Esophagus (tissue), 2 donors: ENCODE results near the gene ERC1. TPM values are rescaled to one million over a fixed set of nuclear protein-coding genes. Genes with fewer than 3 reads are reported as not detected.
A peak's percentile ranks its signal among the peaks of the same experiment; 100 is the strongest.

ENCODE experiments used
- H3K27ac ChIP-seq, 2 donors: one replicate each; pipeline ENCODE4 v1.5.1; 2013; ENCODE audit warnings: low read depth in 2 of 2, mild to moderate bottlenecking in 2 of 2, inconsistent platforms in 1 of 2, low read length in 1 of 2, moderate library complexity in 1 of 2
- H3K27me3 ChIP-seq, 2 donors: one replicate each; pipeline ENCODE4 v1.6.1; 2013; ENCODE audit warnings: low read length in 2 of 2, control low read depth in 1 of 2, mild to moderate bottlenecking in 1 of 2; ENCODE audit not compliant: insufficient read depth in 2 of 2, control insufficient read depth in 1 of 2
- H3K36me3 ChIP-seq, 2 donors: one replicate each; pipeline ENCODE4 v1.6.1; 2013; ENCODE audit warnings: low read length in 1 of 2; ENCODE audit not compliant: control insufficient read depth in 2 of 2, insufficient read depth in 2 of 2
- H3K4me1 ChIP-seq, 2 donors: one replicate each; pipeline ENCODE4 v1.6.1; 2013; ENCODE audit warnings: low read length in 1 of 2; ENCODE audit not compliant: control insufficient read depth in 2 of 2, insufficient read depth in 2 of 2
- H3K4me3 ChIP-seq, 2 donors: one replicate each; pipeline ENCODE4 v1.5.1; 2013; ENCODE audit warnings: low read length in 2 of 2, mild to moderate bottlenecking in 2 of 2, low read depth in 1 of 2, moderate library complexity in 1 of 2
- H3K9me3 ChIP-seq, 2 donors: one replicate each; pipeline ENCODE4 v1.6.1; 2013; ENCODE audit warnings: mild to moderate bottlenecking in 2 of 2, low read depth in 1 of 2, low read length in 1 of 2, moderate library complexity in 1 of 2; ENCODE audit not compliant: control insufficient read depth in 2 of 2, insufficient read depth in 1 of 2
- WGBS, 2 donors: extraction: QIAGEN DNeasy Blood & Tissue Kit; methylation state at CpG; one replicate each; pipeline ENCODE4 v1.1.7; 2013; 5-methylcytosine and 5-hydroxymethylcytosine counted together
- polyA plus RNA-seq, 2 donors: library from polyadenylated mRNA; stranded (reverse); fragments of 200-250 nt; gene quantifications; one replicate each; pipeline ENCODE4 v1.2.3, GENCODE V29; 2013
- donor health status: healthy with polysubstance abuse.
- donor health status: Bipolar disorder and iron deficiency.

ERC1 gene
- polyA plus RNA-seq, 2 donors = 6.4 to 8.7 TPM

DNA sequence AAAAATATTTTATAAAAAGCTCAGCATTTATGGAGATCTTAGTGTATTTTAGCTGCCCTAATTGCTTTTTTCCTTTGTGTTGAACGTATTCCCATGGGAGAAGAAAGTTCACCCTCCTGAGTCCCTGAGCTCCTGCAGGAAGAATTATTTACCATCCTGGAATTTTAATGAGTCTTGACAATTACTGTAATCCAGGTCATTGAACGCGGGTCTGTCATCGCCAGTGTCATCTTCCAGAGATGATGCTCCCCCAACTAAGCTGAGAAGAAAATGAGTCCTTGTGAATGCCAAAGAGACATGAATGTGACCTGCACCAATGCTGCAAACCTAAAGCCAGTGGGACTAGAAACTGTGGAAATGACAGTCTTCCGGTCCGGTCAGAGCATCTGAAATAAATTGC is 473.9 kb downstream of the ERC1 start:
- Histone ChIP-seq H3K36me3 (no peaks in the 10 kb centered on the region), H3K27ac (no peak overlapping the region), H3K27me3 (no peaks in the 10 kb centered on the region), H3K9me3 (no peaks in the 10 kb centered on the region), H3K4me1 (no peaks in the 10 kb centered on the region), H3K4me3 (no peak overlapping the region)
- WGBS, 2 donors = 94 to 96% methylated on average over 6 of the region's 6 CpGs

DNA sequence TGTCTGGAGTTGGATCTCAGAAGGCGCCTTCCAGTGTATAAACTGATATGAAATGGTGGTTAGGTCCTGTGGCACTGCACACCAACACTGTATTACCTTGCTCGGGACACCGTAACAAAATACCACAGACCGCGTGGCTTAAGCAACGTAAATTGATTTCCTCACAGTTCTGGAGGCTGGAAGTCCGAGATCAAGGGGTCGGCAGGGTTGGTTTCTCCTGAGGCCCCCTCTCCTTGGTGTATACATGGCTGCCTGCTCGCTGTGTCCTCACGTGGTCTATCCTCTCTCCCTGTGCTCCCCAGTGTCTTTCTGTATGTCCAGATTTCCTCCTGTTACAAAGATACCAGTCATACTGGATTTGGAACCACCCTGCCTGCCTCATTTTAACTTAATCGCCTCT is 475.0 kb downstream of the ERC1 start:
- no peaks in the 10 kb centered on the region for H3K27me3 ChIP-seq
- no peak overlapping the region for H3K27ac ChIP-seq
- 96% methylated on average over 11 of the region's 11 CpGs for WGBS, 2 donors
- no peaks in the 10 kb centered on the region for H3K9me3 ChIP-seq
- no peaks in the 10 kb centered on the region for H3K4me1 ChIP-seq
- H3K4me3 ChIP-seq = no peak overlapping the region
- H3K36me3 ChIP-seq = no peaks in the 10 kb centered on the region

DNA sequence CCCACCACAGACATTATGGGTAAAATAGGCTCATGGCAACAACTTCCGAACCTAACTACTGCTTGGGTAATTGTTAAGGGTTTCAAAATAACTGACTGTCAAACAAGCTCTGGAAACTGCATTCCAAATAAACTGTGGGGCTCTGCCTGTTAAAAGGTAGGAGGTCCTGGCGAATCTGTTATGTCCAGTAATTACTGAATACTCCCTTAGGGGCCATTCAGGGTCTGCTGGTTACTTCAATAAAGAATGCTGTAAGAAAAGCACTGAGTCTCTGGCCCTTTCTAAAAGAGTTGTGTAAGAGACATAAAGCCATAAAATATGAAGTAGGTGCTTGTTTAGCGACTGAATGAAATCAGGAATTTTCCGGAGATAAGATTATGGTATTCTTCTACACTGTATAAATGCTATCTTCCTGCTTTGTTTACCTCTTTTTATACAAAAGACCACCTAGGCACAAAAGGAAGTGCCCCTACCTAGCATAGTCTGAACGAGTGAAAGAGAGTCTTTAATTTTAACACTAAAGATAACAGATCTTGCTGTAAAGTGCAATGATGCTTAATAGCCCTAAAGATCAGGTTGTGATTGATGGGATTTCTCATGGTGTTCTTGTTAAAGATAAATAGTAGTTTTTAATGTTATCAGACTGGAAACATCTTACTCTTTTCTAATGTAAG is 475.6 kb downstream of the ERC1 start:
- H3K4me3 ChIP-seq = no peak overlapping the region
- no peaks in the 10 kb centered on the region for H3K27me3 ChIP-seq
- no peaks in the 10 kb centered on the region for H3K4me1 ChIP-seq
- H3K27ac ChIP-seq = no peak overlapping the region
- no peaks in the 10 kb centered on the region for H3K36me3 ChIP-seq
- no peaks in the 10 kb centered on the region for H3K9me3 ChIP-seq
- 86 to 90% methylated on average over 5 of the region's 5 CpGs for WGBS, 2 donors

DNA sequence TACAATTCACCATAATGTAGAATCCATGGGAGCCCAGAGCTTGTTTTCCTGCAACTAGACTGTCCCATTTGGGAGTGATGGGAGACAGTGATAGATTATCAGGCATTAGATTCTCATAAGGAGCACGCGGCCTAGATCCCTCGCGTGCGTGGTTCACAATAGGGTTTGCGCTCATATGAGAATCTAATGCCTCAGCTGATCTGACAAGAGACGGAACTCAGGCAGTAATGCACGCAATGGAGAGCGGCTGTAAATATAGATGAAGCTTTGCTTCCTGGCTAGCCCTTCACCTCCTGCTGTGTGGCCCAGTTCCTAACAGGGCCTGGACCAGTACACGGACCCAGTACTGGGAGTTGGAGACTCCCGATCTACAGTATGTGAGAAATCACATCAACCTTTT is 476.7 kb downstream of the ERC1 start:
- Histone ChIP-seq H3K4me1 (no peaks in the 10 kb centered on the region), H3K27ac (no peak overlapping the region), H3K27me3 (no peaks in the 10 kb centered on the region), H3K4me3 (no peak overlapping the region), H3K9me3 (no peaks in the 10 kb centered on the region), H3K36me3 (no peaks in the 10 kb centered on the region)
- WGBS, 2 donors = 96% methylated on average over 11 of the region's 11 CpGs

DNA sequence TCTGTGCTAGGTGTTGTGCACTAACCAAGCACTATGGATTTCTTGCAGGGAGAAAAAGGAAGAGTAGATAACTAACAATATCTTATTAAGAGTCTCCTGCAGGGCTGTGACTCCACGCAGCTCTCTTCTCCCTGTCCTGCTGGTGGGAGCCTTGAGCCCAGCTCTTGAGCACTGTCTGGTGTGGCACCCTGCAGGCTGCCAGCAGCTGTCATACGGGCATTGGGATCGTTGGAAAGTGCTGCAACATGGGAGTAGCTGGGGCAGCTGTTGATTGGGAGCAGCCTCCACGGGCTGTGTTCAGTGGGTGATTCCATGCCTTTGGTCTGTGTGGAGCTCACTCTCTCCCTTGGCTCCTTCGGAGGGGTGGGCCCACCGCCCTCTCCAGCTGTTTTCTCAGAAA is 478.0 kb downstream of the ERC1 start:
- Histone ChIP-seq H3K36me3 (no peaks in the 10 kb centered on the region), H3K27ac (no peak overlapping the region), H3K27me3 (no peaks in the 10 kb centered on the region), H3K4me1 (no peaks in the 10 kb centered on the region), H3K4me3 (no peak overlapping the region), H3K9me3 (no peaks in the 10 kb centered on the region)
- 82 to 85% methylated on average over 6 of the region's 6 CpGs for WGBS, 2 donors

DNA sequence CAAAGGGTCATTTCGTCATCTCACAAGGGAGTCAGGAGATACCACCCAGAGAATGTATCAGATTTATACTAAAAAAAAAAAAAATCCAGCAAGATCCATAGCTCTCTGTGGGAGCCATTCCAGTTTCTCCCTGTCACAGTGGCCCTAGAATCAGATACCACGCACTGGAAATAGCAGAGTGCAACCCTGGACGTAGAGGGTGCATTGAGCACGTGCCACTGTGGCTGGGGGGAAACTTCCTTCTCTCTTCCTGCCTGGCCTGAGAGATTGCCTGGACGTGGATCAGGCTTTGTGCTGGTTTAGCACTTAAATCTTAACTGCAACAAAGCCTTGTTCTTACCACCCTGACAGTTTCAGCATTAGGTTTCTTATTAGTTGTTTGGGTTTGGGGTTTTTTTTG is 479.0 kb downstream of the ERC1 start:
- Histone ChIP-seq H3K9me3 (no peaks in the 10 kb centered on the region), H3K27me3 (no peaks in the 10 kb centered on the region), H3K36me3 (no peaks in the 10 kb centered on the region), H3K4me1 (no peaks in the 10 kb centered on the region), H3K27ac (no peak overlapping the region), H3K4me3 (no peak overlapping the region)
- 67 to 73% methylated on average over 5 of the region's 5 CpGs for WGBS, 2 donors

DNA sequence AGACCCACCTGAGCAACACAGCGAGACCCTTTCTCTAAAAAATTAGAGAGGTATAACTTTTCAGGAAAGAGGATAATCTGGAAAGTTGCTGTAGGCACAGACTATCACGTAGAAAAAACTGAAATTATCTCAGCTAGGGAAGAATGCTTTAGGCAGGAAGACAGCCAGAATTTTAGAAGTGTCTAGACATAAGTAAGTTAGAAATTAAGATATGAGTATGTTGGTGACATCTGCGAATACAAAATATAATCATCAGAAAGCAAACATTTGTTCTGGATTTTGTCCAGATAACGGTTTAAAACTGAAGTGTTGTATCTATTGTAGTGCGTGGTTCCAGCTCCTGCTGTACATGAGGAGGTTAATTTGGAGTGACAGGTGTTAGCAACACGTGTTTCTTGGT is 480.2 kb downstream of the ERC1 start:
- no peaks in the 10 kb centered on the region for H3K36me3 ChIP-seq
- H3K27me3 ChIP-seq = no peaks in the 10 kb centered on the region
- H3K27ac ChIP-seq = no peak overlapping the region
- no peaks in the 10 kb centered on the region for H3K9me3 ChIP-seq
- H3K4me1 ChIP-seq = no peaks in the 10 kb centered on the region
- WGBS, 2 donors = 75 to 81% methylated on average over 6 of the region's 6 CpGs
- no peak overlapping the region for H3K4me3 ChIP-seq

DNA sequence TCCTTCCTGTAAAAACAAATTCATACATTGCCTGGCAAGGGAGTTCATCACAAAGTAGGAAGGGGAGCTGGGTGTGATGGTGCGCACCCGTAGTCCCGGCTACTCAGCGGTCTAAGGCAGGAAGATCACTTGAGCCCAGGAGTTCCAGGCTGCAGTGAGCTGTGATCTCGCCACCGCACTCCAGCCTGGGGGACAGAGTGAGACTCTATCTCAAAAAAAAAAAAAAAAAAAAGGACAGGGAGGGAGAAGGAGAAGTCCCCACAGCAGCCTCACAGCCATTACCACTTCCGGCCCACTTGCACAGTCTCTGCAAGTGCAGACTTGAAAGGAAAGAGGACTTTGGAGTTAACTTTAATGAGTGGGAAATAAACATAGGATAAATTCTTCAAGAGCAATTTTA is 482.4 kb downstream of the ERC1 start:
- Histone ChIP-seq H3K9me3 (no peaks in the 10 kb centered on the region), H3K27ac (no peak overlapping the region), H3K36me3 (no peaks in the 10 kb centered on the region), H3K4me1 (no peaks in the 10 kb centered on the region), H3K27me3 (no peaks in the 10 kb centered on the region), H3K4me3 (no peak overlapping the region)
- WGBS, 2 donors = 72 to 78% methylated on average over 7 of the region's 7 CpGs

DNA sequence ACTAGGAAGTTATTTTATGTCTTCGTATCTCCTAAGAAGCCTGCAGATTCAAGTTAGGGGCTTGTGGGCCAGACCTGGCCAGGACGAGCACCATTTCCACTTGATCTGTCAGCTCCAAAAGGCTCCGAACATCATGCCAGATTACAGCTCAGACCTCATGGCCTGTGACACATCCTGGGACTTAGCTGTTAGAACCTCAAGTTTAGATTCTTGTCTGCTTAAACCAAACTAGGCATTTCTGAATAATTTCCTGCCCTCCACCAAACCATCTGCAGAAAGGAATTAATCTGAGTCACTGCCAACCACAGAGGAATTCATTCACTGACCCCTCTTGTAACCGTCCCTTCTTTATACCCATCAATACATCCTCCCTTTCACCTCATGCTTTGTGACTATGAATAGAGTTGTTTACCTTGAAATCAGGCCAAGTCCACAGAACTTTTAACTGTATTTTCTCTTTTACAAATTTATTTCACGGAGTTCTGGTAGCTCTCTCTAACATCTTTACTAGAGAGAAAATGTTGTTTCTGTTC is 483.1 kb downstream of the ERC1 start:
- 31 to 53% methylated on average over 5 of the region's 5 CpGs for WGBS, 2 donors
- Histone ChIP-seq H3K9me3 (no peaks in the 10 kb centered on the region), H3K36me3 (no peaks in the 10 kb centered on the region), H3K4me3 (no peak overlapping the region), H3K27ac (no peak overlapping the region), H3K27me3 (no peaks in the 10 kb centered on the region), H3K4me1 (no peaks in the 10 kb centered on the region)

DNA sequence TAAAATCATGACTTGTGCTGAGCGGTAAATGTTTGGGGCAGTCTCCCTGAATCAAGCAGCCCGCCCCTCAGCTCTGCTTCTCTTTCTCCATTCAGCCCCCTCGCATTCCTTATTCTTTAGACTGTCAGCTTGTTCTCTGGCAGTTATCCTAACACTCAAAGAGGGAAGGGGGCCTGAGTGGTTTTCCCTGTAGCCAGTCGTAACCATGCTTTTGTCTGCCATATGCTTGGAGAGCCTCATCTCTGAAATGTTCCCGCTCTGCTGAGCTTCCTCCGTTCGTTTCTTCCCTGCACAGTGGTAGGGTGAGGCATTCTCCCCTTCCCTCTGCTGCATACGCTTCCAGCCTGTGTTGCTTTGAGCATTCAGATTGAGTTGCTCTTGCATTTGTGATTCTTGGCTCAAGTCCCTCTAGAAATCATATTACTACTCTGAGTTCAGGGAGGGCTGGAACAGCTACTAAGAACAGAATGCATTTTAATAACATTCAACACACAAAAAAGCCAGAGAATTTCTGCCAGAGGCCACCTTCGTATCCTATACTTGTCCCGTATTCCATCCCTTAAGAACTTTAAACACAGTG is 483.6 kb downstream of the ERC1 start:
- WGBS, 2 donors = 53 to 73% methylated on average over 10 of the region's 10 CpGs
- no peaks in the 10 kb centered on the region for H3K36me3 ChIP-seq
- H3K9me3 ChIP-seq = no peaks in the 10 kb centered on the region
- H3K27ac ChIP-seq = no peak overlapping the region
- peak overlapping the region in 1 of 2 donors; percentile 7 for H3K4me3 ChIP-seq
- H3K27me3 ChIP-seq = no peaks in the 10 kb centered on the region
- no peaks in the 10 kb centered on the region for H3K4me1 ChIP-seq
